ENCODE measurements around the gene CRISPLD2. TPM values are rescaled to one million over a fixed set of nuclear protein-coding genes. Genes with fewer than 3 reads are reported as not detected.

Gene CRISPLD2
- total RNA-seq, 2 experiments from 2014 or later = 0.16 TPM; not detected in 1

DNA sequence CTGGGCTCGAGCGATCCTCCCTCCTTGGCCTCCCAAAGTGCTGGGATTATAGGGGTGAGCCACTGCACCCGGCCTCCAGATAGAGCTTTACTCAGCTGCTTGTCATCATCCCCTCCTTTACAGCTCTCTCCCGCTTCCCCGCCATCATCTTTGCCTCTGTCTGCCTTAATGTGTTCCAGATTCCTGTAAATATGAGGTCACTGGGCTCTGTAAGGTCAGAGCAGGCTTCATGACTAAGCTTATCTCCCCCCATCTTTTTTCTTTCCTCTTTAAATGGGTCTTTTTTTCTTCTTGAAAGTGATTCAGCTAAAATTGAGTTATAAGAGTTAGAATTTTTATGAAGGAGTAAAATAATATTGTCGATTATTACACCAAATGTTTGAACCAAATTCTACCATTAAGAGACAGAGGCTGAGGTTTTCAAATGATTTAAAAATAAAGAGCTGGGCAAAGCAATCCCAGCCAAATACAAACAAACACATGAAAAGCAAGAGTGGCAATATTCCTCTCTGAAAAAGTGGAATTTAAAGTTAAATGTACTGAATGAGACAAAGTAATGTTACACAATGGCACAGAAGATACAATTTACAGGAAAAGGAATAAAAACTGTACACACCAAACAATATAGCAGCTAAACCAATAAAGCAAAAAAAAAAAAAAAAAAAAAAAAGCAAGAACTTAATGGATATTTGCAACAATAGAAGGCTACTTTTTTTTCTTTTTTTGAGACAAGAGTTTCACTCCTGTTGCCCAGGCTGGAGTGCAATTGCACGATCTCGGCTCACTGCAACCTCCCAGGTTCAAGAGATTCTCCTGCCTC lies 62.1 kb downstream of the CRISPLD2 start:
- ATAC-seq = no peak
- intact Hi-C loops (cut with micrococcal nuclease) = no loop called here
- TF ChIP-seq, protein P1, sequence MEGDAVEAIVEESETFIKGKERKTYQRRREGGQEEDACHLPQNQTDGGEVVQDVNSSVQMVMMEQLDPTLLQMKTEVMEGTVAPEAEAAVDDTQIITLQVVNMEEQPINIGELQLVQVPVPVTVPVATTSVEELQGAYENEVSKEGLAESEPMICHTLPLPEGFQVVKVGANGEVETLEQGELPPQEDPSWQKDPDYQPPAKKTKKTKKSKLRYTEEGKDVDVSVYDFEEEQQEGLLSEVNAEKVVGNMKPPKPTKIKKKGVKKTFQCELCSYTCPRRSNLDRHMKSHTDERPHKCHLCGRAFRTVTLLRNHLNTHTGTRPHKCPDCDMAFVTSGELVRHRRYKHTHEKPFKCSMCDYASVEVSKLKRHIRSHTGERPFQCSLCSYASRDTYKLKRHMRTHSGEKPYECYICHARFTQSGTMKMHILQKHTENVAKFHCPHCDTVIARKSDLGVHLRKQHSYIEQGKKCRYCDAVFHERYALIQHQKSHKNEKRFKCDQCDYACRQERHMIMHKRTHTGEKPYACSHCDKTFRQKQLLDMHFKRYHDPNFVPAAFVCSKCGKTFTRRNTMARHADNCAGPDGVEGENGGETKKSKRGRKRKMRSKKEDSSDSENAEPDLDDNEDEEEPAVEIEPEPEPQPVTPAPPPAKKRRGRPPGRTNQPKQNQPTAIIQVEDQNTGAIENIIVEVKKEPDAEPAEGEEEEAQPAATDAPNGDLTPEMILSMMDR (IDR thresholded peaks at IDR 0.05) = no peak
- no peak for DNase-seq
- no peak overlapping the region for H3K27ac Mint-ChIP-seq
- H3K4me1 Mint-ChIP-seq (ENCODE audit: low read depth) = no peaks in the 10 kb centered on the region
- POLR2A ChIA-PET = no interaction called here
- H3K4me3 Mint-ChIP-seq = no peak overlapping the region
- H3K36me3 Mint-ChIP-seq (ENCODE audit: low read depth) = no peaks in the 10 kb centered on the region
- peaks cover 5% of the 10 kb centered on the region for H3K27me3 Mint-ChIP-seq
- CTCF ChIA-PET = interaction anchor here (0.7 to 2.1 kb wide), 3 partner anchors 43 to 605 kb away, joined by 3 to 7 read pairs (median 3); no protein-coding TSS in a partner anchor
- no peaks in the 10 kb centered on the region for H3K9me3 Mint-ChIP-seq

DNA sequence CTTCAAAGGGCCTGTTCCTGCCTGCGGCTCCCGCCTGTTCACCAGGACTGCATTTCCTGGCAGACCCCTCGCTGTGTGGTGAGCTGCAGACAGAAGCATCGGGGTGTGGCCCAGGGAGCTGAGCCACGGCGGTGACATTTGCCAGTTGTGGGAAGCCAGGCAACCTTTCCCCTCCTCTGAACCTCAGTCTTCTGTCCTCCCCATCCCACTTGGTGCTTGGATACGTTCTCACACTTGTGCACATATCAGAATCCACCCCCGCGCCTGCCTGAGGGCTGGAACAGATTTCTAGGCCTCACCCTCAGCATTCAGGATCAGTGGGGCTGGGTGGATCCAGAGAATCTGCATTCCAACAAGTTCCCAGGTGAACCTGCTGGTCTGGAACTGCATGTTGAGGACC lies 63.5 kb downstream of the CRISPLD2 start:
- ChIA-PET POLR2A (no interaction called here), CTCF (interaction anchor here (0.7 to 2.1 kb wide), 3 partner anchors 42 to 144 kb away, joined by 3 to 7 read pairs (median 3); no protein-coding TSS in a partner anchor)
- no peak overlapping the region for H3K27ac Mint-ChIP-seq
- H3K4me3 Mint-ChIP-seq = no peak overlapping the region
- TF ChIP-seq, protein P1 (IDR thresholded peaks at IDR 0.05) = no peak
- no peaks in the 10 kb centered on the region for H3K4me1 Mint-ChIP-seq (ENCODE audit: low read depth)
- peaks cover 5% of the 10 kb centered on the region for H3K27me3 Mint-ChIP-seq
- no peaks in the 10 kb centered on the region for H3K36me3 Mint-ChIP-seq (ENCODE audit: low read depth)
- no peak for DNase-seq
- intact Hi-C loops (cut with micrococcal nuclease) = no loop called here
- H3K9me3 Mint-ChIP-seq = no peaks in the 10 kb centered on the region
- ATAC-seq = no peak

DNA sequence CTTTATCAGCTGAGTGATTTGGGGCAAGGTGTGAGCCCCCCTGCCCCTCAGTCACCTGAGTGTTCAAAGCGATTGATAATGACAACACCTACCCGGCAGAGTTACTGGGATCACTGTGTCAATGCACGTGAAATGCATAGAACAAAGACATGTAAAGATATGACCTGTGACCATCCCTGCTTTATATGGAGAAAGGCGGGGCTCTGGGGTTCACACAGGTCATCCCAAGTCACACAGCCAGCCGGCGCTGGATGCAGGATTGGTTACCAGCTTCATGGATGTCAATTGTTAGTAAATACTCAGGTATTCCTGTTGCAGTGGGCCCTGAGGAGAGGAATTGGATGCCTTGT lies 64.4 kb downstream of the CRISPLD2 start:
- H3K27ac Mint-ChIP-seq = no peak overlapping the region

DNA sequence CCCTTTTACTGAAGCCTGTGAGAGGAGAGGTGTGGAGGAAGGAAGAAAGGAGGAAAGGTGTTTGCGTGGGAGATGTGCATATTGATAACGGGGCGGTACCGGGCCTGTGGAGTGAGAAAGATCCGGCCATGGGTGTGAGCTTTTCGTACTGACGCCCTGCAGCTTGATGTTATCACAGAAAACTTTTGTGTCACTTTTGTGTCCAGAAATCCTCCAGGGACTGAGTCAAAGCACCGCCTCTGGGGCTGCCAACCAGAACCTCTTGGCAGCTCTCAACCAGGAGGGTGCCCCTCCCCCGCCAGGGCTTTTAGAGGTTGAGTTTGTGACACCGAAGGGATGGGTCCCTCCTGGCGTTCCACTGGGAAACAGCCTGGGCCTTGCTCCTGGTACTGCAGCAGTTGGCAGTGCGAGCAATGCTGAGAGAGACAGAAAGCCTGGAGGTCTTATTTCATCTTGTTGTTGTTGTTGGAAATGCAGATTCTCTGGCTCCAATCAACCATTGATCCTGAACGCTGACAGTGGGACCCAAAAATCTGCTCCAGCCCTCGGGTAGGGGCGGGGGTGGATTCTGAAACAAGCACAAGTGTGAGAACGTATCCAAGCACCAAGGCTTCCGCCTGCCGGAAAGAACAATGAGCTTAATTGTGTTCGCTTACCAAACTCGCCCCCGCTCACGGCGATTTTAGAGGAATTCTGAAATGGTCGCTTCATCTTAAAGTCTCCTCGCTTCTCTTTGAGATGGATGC lies 65.0 kb downstream of the CRISPLD2 start:
- ChIA-PET CTCF (no interaction called here), POLR2A (no interaction called here)
- Mint-ChIP-seq H3K36me3 (ENCODE audit: low read depth) (no peaks in the 10 kb centered on the region), H3K27me3 (peaks cover 8% of the 10 kb centered on the region), H3K4me1 (ENCODE audit: low read depth) (no peaks in the 10 kb centered on the region), H3K4me3 (no peak overlapping the region), H3K9me3 (no peaks in the 10 kb centered on the region), H3K27ac (no peak overlapping the region)
- TF ChIP-seq, protein P1 (IDR thresholded peaks at IDR 0.05) = no peak
- DNase-seq (peak; percentile 4), ATAC-seq (no peak)
- intact Hi-C loops (cut with micrococcal nuclease) = no loop called here

More for the DNA sequence above, 64.4 kb downstream of the CRISPLD2 start:
- H3K9me3 Mint-ChIP-seq = no peaks in the 10 kb centered on the region
- DNase-seq = no peak
- ATAC-seq = no peak
- TF ChIP-seq, protein P1 (IDR thresholded peaks at IDR 0.05) = no peak
- peaks cover 8% of the 10 kb centered on the region for H3K27me3 Mint-ChIP-seq
- intact Hi-C loops (cut with micrococcal nuclease) = no loop called here
- H3K4me3 Mint-ChIP-seq = no peak overlapping the region
- no peaks in the 10 kb centered on the region for H3K36me3 Mint-ChIP-seq (ENCODE audit: low read depth)
- H3K4me1 Mint-ChIP-seq (ENCODE audit: low read depth) = no peaks in the 10 kb centered on the region
- CTCF ChIA-PET = no interaction called here
- POLR2A ChIA-PET = no interaction called here

Measured in activated CD8-positive, alpha-beta T cell treated with anti-CD3 and anti-CD28 coated beads for 36 hours (primary cell).